Fibroblast of skin of scalp (primary cell): Measurements from ENCODE around the gene YY2. TPM values are rescaled to one million over a fixed set of nuclear protein-coding genes. Genes with fewer than 3 reads are reported as not detected.
"Not testable (repeated sequence)": the region's sequence is repeated elsewhere in the genome, so short reads cannot be mapped to it uniquely, and the experiment has no call there.

Experiments
- DNase-seq: peaks from one replicate; pipeline ENCODE4 v3.0.0-alpha.2; 2013
- polyA plus RNA-seq, 2 experiments: library from polyadenylated mRNA; unstranded; fragments of 120-200 nt; gene quantifications; one replicate each; pipeline ENCODE4 v1.2.1, GENCODE V29; 2013; ENCODE audit not compliant: insufficient read length in 2 of 2

Gene YY2
- 3.7 TPM for polyA plus RNA-seq (2013, experiment 1 of 2; ENCODE audit: insufficient read length)
- polyA plus RNA-seq (2013, experiment 2 of 2; ENCODE audit: insufficient read length): 3.8 TPM

DNA sequence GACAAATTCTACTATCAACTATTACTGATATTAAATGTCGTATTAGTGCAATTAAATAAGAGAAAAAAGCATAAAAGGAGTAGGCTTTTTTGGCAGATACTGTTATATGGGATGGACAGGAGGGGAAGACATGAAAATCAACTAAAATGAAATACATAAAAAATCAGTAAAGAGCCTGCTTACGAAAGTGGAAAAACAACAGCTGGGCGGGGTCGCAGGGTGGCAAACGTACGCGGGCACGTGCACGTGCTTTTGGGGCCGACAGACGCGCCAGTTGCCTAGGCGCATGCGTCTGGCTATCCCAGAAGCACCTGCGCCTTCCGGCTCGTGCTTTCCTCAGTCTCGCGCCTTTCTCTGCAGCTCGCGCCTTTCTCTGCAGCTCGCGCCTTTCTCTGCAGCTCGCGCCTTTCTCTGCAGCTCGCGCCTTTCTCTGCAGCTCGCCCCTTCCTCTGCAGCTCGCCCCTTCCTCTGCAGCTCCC is at the start of gene YY2:
Gene YY2, plus strand, starts transcription at position 51 of the 479 bp plus-strand sequence. CDS start 498 bp downstream, outside the sequence.
- DNase-seq: no peak

DNA sequence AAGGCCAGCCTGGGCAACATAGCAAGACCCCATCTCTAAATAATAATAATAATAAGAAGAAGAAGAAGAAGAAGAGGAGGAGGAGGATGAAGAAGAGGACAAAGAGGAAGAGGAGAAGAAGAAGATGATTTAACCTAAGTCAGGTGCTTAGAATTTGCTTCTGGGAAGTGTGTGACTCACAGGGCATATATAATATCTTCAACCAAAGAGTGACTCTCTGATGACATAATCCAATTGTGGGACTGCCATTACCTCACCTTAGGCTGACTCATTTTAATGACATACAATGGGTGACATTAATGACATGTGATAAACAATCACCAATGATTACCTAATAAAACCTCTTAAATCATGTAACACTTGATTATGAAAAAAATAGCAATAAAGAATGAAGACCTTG is 49.1 kb upstream of the YY2 start:
- DNase-seq: no peak

DNA sequence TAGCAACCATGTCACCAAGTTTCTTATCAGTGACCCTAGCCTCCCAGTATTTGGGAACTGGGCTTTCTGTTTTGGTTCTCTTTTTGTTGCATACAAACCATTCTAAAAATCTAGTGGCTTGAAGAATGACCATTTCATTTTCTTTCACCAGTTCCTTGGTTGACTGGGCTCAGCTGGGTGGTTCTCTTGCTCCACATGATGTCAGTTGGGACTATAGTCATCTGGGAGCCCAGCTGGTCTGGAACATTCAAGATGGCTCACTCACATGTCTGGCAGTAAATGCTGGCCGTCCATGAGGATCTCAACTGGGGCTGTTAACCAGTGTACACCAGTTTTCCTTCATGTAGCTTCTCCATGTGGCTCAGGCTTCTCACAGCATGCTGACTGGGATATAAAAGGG is 44.0 kb upstream of the YY2 start:
- DNase-seq: no peak

DNA sequence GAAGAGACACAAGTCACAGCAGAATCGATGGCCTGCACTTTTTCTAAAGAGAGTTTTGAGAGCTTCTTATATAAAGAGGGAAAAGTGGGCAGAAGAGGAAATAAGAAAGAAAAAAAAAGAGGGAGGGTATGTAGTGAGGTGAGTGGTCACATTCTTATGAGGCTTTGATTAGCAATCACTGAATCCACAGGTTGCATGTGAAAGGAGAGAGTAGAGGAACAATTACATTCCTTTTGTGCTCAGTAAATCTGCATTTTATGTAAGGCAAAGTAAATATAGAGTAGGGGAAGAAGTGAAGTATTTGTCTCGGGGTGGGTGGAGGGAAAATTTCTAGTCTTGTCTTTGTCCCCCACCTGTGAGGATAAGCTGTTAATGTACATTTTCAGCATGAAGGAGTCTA is 43.2 kb upstream of the YY2 start:
- no peak for DNase-seq

DNA sequence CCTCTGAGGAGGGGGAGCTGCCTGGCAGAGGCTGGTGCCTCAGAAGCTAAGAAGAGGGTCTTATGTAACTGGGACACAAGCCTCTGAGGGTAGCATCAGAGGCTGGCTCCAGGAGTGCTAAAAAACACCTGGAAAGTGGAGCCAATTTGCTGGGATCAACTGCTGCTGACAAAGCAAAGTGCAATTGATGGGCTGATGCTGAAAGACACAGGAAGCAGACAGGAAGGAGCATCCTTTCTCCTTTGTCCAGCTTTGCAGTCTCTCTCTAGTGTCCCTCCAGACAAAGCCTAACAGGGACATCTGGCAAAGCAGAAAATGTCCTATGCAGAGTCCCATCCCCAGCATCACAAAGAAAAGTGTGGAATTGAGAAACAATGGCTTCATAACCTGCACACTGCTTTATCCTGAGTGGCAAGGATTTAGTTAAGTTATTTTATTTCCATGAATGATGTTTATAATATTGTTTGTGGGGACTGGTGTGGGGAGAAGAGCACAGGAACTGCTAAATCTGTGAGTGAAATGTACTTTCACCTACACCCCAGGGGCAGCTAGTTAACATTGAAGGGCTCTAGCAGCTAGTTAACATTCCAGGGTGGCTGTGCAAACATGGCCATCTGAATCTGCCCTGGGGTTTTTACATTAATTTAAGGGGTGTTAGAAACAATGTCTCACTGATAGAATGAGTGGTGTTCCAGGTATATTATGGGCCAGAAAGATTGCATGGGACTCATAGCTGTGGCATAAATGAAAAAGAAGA is 42.0 kb upstream of the YY2 start:
- no peak for DNase-seq

DNA sequence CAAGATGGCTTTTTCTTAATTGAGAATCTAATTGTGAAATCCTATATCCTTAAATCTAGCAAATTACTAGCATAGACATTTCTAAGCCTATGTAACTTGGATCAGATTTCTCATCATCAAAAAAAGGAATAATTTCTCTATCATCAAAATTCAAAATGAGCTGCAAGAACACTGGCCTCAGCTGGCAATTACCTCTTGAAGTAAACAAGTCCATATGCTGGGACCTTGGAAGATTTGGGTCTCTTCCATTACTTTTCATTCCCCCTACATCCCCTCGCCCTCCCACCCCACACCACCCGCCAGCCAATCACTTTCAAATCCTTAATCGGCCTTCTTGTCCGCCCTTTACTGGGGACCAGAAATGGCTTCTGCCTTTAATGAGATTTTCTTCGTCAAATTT is 39.7 kb upstream of the YY2 start:
- DNase-seq: no peak

DNA sequence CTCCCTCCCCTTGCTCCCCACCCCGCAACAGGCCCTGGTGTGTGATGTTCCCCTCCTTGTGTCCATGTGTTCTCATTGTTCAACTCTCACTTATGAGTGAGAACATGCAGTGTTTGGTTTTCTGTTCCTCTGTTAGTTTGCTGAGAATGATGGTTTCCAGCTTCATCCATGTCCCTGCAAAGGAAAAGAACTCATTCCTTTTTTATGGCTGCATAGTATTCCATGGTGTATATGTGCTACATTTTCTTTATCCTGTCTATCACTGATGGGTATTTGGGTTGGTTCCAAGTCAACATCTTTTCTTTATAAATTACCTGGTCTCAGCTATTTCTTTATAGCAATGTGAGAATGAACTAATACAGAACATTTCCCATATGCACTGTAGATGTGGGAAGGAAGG is 35.6 kb upstream of the YY2 start:
- not testable (repeated sequence) for DNase-seq

DNA sequence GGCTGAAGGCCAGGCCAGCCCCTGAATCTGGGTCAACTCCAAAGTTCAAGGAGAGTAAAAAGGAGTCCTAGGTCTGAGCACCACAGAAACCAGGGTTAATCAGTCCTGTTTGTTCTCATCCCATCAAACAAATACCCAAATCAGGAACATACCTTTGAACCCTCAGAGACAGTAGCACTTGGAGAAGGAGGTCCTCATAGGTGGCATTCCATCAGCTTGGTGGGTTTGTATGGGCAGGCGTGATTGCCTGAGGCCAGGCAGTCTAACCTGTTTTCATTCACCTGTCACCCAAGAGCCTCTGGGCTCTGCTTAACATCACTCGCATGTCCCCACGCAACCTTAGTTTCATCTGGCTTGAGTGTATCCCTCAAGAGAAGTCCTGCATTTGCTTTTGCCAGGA is 33.9 kb upstream of the YY2 start:
- no peak for DNase-seq

DNA sequence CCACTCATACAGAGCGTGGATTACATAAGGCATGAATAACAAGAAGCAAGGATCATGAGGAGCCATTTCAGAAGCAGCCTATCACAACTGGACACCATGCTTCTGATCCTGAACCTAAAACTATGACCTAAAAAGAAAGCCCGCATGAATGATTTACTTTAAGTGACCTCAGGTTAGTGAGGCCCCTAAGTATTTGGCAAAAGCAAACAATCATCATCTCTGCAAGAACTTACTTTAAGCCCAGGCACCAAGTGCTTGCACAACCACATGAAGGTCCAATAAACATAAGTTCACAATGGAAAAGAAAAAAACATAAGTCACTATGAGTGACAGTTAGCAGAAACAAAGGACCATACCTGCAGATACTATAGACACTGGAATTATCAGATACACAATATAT is 24.3 kb upstream of the YY2 start:
- DNase-seq: no peak

DNA sequence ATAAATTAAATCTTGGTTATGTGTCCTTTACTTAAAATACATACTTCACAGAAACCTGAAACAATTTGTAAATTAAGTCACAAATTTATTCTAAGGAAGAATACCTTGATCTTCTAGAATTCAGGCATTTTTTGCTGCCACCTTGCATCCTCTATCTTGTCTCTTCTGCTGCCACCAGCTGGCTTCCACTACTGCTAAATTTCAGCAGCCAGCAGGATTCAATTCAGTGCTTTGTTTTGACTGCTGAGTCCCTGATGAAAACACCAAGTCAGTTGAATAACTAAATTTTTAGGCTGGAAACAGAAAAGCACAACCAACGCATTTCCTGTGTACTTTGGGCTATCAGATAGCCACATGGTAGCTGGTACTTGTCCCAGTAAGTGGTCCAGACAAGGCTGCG is 18.7 kb upstream of the YY2 start:
- DNase-seq: no peak

DNA sequence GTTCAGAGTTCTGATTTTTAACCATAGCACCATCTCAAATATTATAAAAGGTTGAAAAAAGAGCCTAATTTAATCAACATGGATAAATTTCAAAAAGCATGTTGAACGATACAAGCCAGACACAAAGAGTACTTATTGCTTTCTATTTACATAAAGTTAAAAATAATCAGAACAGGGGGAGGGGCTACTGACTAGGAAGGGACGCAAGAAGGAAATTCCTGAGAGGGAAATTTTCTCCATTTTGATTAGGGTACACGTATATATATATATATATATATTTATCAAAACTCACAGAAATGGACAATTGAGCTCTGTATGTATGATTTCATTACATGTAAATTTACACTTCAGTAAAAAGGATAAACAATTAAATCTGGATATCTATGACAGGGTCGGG is 16.9 kb upstream of the YY2 start:
- peak; percentile 20 for DNase-seq

DNA sequence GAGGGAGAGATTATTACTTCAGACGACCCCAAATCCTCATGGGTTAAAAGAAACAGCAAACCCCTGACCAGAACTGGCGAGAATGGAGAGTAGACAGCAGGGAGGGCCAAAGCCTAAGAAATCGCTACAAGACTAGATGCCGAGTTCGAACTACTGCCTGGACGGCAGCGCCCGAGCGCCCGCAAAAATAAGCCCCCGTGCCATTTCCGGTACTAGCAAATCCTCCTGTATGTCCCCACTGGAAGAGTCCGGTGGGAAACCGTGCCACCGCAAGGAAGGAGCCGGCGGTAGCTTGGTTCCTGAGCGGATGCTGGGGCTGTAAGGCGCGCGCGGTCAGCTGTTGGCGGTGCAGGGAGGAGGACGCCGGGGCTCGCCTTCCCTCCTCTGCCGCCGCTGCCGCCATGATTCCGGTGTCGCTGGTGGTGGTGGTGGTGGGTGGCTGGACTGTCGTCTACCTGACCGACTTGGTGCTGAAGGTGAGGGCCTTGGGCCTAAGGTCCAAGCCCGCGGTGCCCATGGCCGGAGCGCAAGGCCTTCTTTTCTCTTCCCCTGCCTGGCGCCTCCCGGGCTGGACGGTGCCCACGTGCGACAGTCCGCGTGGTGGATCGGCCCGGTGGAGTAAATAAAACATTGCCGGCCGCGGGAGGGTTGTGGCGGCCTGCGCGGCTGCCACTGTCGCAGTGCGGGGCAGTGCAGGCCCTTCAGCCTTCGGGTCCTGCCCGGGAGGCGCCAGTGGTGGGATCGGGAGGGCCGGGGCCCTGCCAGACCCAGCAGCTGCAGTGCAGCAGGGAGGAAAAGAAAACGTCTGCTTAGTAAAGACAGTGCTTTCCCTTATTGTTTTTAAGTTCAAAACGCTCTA is 16.2 kb upstream of the YY2 start, which contains the start of gene MBTPS2:
Gene MBTPS2, plus strand, starts transcription at position 284 of the 859 bp plus-strand sequence. Its CDS starts 118 bp downstream, at position 402.
- DNase-seq: peak; percentile 90

DNA sequence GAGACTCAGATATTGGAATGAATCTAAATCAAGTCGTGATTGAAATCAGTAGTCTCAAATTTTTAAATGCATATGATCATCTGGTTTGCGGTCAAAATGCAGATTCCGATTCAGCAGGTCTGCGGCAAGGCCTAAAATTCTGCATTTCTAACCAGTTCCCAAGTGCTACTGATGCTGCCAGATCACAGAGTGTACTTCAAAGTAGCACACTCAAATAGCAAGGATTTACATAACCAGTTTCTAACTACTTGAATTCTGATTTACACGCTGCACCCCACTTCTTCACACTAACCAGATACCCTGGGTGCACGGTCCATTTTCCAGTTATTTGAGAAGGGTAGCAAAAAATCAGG is 15.6 kb upstream of the YY2 start:
- DNase-seq: no peak

DNA sequence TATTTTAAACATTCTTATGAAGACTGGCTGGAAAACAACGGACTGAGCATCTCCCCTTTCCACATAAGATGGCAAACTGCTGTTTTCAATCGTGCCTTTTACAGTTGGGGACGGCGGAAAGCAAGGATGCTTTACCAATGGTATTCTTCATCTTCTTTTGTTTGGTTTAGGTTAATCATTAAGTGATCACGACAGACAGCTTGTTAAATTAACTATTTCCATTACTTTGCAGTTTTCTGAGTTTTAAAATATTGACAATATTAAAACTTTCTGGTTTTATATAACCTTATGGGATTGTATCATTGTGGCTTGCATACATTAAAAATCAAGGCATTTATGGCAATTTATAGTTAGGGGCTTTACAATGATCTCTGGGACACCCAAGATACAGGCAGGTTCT is 12.6 kb upstream of the YY2 start:
- DNase-seq: no peak

DNA sequence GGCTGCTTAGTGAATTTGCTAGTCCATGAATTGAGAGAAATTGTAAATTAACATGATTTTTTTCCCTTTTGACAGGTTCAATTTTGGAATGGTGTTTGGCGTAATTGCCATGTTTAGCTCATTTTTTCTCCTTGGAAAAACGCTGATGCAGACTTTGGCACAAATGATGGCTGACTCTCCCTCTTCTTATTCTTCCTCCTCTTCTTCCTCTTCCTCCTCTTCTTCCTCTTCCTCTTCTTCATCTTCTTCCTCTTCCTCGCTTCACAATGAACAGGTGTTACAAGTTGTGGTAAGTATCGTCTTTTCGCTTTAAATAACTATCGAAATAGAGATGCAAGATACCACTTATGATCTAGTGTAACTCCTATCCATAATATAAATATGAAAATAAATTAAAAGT is 10.7 kb upstream of the YY2 start:
- DNase-seq: no peak

DNA sequence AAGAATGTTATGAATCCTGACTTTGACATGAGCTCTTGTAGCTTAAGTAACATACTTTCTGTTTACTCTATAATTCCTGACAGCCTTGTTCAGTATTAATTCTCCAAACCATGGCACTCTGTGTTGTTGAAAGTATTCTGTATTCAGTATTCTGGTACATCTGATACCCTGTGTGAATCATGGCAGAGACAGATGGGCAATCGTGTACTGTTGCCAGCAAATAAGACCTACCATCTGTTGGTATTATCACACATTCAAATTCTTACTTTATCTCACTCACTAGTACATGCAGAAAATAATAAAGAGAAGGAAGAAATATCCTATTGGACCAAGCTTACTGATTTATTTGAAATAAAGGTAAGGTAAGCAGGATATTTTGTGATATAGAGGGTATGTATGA is 8.4 kb upstream of the YY2 start:
- DNase-seq: no peak

DNA sequence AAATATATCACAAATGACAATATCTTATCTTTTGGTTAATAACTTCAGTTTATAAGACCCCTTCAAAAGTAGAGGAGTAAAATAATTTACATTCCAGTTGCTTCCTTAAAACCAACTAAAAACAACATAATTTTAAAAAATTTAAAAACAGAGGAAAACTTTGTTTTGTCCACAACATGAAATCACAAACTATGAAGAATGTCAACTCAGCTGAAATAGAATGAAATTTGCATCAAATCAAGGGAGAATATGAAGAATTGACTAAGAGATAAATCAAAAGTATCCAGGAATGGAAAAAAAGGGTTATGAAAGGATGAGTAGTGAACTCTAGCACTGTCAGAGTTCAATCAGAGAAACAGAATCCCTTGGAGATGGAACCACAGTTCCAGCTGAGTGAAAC is 2.2 kb upstream of the YY2 start:
- no peak for DNase-seq

DNA sequence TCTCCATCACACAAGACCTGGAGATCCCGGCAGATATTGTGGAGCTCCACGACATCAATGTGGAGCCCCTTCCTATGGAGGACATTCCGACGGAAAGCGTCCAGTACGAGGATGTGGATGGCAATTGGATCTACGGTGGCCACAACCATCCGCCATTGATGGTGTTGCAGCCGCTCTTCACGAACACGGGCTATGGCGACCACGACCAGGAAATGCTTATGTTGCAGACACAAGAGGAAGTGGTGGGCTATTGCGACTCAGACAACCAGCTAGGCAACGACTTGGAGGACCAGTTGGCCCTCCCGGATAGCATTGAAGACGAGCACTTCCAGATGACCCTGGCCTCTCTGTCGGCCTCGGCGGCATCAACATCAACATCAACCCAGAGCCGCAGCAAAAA is 717 bp downstream of the YY2 start:
- no peak for DNase-seq

DNA sequence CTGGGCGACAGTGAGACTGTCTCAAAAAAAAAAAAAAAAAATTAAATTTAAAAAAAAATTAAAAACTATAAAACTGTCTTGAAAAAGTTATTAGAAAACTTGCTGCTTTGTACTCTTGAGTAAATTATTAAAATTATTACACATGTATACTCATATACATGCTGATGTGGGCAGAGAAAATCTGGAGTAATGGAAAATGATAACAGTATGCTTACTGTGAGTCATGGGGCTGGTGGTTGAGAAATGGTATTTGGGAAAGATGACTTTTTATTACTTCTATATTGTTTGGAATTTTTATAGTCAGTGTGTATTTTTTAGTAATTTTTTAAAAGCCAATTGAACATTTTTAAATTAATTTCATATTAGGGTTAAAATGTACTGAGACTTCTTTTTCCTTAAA is 7.5 kb downstream of the YY2 start:
- peak; percentile 46 for DNase-seq

DNA sequence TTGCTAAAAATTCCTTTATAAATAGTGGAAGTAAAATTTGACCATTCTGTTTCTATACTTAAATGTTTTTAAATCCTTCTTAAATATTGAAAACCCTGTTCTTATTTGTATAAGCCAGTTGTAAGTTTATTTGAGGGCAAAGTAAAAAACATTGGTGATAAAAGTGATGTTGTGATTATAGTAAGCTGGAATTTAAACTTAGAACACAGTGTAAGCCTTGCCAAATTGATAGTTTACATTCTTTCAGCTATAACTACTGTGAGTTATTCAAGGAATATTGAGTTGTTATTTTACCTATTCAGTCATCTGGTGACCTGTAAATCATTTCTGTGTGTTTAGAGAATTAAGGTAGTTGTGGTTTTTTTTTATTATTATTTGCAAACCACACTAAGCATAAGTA is 9.6 kb downstream of the YY2 start:
- no peak for DNase-seq

DNA sequence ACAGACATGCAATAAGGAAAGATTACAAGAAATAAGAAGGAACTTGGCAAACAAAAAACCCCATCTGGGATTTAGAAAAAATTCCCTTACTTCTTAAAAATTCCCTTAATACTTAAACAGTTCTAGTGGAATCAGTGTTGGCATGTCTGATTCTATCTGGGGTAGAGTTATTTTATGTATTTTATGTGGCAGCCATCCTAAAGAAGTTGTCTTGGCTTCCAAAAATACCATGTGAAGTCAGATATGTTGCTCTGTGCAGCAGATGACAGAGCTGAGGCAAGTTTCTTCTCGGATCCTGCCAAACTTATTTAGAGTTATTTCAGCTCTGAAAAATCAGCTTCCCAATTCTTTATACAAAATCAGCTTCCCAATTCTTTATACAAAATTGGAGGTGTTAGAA is 14.7 kb downstream of the YY2 start:
- DNase-seq: peak; percentile 33

DNA sequence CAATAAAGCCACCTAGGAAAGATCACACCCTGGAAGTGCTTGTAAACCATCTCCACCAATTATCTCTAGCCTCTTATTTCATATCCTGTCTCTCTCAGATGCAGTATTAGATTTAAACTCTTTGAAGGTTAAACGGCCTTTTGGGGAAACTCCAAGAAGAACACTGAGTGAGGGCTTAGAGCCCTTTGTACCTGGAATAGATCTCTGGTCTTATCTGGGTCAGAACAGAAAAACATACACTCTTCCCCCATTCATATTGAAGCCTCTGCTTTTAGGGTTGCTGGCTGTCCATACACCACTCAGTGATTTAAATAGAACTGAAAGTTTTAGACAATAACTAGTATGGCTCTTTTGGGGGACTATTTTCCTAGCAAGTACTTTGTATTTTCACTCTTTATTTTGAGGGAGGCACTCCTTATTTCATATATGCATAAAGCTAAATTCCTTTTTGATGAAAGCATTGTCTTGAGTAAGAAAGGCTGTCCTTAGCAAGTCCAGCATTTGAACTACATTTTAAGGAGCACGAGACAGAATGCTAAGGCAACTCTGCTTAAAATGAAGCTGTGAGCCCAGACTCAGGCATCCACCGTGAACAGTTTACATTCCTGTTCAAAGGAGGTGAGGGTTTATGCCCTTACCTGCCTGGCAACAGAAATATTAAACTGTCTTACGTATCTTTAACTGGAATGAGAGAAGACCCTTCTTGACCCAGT is 17.4 kb downstream of the YY2 start:
- DNase-seq: peak; percentile 10

DNA sequence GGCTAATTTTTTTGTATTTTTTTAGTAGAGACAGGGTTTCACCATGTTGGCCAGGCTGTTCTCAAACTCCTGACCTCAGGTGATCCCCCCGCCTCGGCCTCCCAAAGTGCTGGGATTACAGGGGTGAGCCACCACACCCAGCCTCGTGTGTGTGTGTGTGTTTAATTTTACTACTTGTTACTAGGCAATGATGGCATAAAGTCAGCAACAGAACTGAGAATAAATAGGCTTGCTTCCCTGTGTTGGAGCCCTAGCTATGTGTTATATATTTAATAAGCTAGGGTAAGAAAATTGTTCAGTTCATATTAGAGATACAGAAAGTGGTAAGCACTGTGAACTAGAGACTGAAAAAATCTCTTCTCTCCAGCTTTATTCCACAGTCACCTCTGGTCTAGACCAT is 18.4 kb downstream of the YY2 start:
- DNase-seq: not testable (repeated sequence)
